Panc1 (cell line): ENCODE measurements around the gene DLG2.

Source experiments
- CTCF ChIP-seq: fragments of 450-650 bp; IDR thresholded peaks from 2 replicates; pipeline ENCODE4 v1.5.1; 2017; ENCODE audit warnings: mild to moderate bottlenecking
- POLR2AphosphoS5 ChIP-seq: IDR thresholded peaks from 2 replicates; pipeline ENCODE4 v1.6.1; 2012; ENCODE audit warnings: mild to moderate bottlenecking, low read depth, low read length, moderate library complexity
- REST ChIP-seq, 2 experiments: IDR thresholded peaks; 2 replicates each; pipeline ENCODE4 v1.6.1; 2011 to 2012; ENCODE audit warnings: low read depth in 2 of 2, control low read depth in 1 of 2, low read length in 1 of 2, mild to moderate bottlenecking in 1 of 2, moderate library complexity in 1 of 2; ENCODE audit not compliant: insufficient read depth in 1 of 2
- SIN3A ChIP-seq: IDR thresholded peaks from 2 replicates; pipeline ENCODE4 v1.6.1; 2012; ENCODE audit warnings: low read depth, mild to moderate bottlenecking, low read length, moderate library complexity, borderline replicate concordance; ENCODE audit not compliant: insufficient read depth
- TCF7L2 ChIP-seq: IDR thresholded peaks from 2 replicates; pipeline ENCODE4 v1.6.1; 2011; ENCODE audit warnings: mild to moderate bottlenecking, low read depth, low read length, inconsistent platforms

- TF ChIP-seq CTCF (no peak), REST (IDR thresholded peaks at IDR 0.05; ENCODE audit: insufficient read depth in 1 of 2, low read depth in 2 of 2, low read length in 1 of 2) (no peak), SIN3A (no peak), TCF7L2 (no peak), POLR2AphosphoS5 (no peak)
Observed at GRCh38 chr11:84969103-84969502, 658.0 kb downstream of the DLG2 start.
